GM18526 (cell line): ENCODE measurements around the gene FTL.

ENCODE experiments used
- POLR2A ChIP-seq: IDR thresholded peaks from 3 replicates; pipeline ENCODE4 v1.6.1; 2011; ENCODE audit not compliant: insufficient read length; ENCODE audit errors: extremely low read depth

FTL gene

DNA sequence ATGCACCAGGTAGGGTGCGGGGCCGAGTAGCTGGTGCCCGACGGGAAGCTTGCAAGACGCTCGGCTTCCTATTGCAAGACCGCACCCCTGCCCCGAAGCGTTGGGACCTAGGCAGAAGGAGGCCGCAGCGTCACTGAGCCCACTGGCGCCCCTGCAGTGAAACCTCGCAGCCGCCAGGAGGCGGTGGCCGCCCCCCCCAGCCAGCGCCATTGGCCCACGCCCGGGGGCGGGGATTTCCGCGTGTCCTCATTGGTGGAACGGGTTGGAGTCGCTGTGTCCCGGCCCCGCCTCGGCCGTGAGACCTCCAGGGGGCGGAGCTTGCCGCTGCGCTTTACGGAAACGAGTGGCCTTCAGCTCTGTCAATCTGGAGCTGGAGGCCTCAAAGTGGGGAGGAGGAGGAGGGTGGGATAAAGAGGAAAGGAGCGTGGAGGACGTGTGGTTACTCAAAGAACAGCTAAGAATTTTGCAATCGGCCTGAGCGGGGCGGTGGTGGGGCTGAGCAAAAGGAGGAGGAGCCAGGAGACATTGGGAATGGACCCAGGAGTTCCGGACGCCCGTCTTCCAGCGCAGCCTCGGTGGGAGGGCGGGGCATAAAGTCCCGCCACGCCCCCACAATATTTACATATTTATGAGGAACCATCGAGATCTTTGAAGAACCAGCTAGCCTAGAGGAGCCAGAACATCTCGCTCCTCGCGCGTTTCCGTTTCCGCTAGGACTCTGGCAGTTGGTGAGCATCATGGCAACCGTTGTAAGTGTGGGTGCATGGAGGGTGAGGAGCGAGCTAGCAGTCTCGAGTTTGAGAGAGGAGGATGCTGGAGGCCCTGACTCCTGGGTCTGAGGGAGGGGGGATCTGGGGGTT is 28.3 kb downstream of the FTL start, which contains the start of the genes GYS1 and RUVBL2:
TSS of gene GYS1 (minus strand) at position 135 of the 860 bp plus-strand sequence. CDS start 197 bp downstream, outside the sequence.
TSS of gene RUVBL2 (plus strand) at position 713 of the 860 bp plus-strand sequence. CDS start at position 738, 25 bp downstream.
- peak; percentile 89 for TF ChIP-seq POLR2A

DNA sequence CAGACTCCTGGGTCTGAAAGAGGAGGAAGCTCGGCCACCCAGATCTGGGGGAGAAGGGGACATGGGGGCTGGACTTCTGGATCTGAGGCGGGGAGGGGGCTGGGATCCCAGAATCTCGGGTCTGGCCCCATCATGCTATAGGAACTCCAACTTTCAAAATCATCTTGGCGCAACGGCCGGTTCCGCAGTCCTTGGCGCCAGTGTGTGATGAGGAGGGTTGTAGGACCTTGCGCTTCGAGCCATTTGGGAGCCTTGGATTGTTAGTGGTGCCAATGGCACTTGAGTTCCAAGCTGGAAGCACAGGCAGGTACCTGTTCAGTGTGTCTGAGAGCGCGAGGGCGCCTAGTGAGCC is 28.9 kb downstream of the FTL start:
- TF ChIP-seq POLR2A: no peak

DNA sequence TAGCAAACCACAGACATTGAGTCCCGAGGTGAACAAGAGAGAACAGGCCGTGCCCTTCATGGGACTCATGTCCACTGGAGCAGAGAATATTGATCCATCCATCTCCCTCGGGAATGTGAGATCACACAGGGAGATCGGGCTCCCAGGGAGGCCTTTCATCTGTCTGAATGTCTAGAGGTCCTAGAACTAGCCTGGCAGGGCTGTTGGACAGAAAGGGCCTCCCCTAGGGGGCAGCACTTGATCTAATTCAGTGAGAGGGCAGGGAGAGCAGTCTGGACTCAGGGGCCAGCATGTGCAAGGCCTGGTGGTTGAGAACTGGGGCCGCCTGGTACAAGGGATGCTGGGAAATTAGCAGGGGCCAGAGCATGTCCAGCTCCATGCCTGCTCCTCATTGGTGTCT is 32.9 kb downstream of the FTL start:
- TF ChIP-seq POLR2A: no peak

DNA sequence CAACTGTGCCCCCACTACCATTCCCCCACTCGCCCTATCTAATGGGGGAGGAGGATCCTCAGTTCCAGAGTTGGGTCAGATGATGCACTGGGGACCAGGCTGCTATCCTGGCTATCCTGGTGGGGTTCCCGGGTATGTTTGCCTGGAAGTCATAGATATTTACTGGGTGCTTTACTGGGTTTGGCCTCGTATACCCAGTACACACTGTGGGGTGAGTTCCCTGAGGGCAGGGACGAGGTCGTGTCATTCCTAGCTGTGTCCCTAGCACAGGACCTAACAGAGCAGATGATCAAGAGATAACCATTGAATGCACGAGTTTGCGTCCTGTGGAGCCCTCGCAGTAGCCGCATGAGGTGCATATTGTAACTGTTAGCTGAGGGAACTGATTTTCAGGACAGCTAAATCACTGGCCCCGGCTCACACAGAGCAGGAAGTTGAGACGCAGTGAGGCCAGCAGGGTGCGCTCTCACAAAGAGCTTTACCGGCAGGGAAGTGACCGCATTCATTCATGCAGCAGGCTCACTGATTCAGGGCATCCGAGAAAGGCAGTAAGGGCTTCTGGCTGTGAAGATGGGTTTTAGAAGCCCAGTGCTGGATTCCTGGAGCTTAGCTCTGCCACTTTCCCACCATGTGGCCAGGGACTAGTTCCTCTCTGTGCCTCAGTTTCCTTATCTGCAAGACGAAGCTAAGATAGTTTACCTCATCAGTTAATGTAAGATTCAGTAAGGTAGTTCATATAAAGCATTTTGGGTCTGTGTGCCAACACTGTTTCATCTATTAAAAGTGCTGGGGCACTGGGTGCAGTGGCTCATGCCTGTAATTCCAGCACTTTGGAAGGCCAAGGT is 34.6 kb downstream of the FTL start:
- no peak for TF ChIP-seq POLR2A

DNA sequence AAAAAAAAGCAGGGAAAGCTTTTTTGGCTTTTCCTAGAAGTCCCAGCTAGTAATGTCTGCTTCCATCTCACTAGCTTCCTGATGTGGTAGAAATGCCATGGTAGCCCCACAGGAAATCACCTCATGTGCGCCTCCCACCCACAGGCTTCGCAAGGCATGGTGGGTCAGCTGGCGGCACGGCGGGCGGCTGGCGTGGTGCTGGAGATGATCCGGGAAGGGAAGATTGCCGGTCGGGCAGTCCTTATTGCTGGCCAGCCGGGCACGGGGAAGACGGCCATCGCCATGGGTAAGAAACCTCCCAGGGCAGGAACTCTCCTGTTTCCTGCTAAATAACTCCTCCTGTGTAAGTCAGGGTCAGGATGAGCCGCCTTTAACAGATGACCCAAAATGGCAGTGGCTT is 39.0 kb downstream of the FTL start:
- no peak for TF ChIP-seq POLR2A

DNA sequence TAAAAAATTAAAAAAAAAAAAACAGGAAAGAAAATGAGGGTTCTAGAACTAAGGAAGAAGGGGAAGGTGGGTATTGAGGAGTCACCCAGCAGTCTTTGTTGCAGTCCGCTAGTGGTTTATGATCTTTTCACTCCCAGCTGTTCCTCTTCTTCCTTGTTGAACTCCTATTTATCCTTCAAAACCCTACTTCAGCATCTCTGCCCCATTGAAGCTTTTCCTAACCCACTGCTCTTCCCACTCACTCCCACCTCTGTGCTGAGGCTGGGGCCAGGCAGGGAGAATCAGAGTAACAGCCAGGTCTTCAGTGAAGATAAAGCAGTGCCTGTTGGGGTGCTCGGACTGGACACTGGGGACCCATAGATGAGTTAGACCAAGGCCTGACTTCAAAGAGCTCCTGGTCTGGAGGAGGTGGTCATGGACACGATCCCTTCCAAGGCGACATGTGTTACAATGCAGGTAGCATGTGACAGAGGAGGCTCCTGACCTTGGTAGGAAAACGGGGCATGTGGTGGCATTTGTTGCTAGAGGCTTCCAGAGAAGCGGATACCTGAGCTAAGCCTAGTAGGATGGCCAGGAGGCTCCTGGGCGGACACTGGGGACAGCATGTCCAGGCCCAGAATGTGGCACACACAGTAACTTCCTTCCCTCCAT is 40.0 kb downstream of the FTL start:
- TF ChIP-seq POLR2A: no peak

DNA sequence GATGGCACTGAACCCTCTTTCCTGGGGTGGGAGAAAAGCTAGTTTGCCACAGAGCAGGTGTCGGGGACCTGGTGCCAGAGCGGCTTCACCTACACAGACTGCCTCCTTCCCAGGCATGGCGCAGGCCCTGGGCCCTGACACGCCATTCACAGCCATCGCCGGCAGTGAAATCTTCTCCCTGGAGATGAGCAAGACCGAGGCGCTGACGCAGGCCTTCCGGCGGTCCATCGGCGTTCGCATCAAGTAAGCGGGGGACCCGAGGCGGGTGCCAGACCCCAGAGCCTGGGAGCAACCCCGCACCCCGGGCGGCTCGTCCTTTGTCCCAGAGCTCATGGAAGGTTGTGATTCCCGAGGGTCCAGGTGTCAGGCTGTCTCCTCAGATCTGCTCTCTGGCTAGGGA is 41.8 kb downstream of the FTL start:
- no peak for TF ChIP-seq POLR2A

DNA sequence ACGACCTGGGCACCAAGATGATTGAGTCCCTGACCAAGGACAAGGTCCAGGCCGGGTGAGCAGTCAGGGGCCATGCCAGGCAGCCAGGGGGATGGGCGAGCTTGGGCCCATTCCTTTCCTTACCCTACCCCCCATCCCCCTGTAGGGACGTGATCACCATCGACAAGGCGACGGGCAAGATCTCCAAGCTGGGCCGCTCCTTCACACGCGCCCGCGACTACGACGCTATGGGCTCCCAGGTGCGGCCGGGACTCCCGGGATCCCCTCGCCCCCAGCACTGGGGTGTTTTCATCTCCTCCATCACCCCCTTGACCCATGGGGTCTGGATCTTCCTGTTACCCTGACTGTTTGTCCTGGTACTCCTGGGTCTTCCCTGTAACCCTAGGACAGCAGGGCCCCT is 44.7 kb downstream of the FTL start:
- no peak for TF ChIP-seq POLR2A

DNA sequence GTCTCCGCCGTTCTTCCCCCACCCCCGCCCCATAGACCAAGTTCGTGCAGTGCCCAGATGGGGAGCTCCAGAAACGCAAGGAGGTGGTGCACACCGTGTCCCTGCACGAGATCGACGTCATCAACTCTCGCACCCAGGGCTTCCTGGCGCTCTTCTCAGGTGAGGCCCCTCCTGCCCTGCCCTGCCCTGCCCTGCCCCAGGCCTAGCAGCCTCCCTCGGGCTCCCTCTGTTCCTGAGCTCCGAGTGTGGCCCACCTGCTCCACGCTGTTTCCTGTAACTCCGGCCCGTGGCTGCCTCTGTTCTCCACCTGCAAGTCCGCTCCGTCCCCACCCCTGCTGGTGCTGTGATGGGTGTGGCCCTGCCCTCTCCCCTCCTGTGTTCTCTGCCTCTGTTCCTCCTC is 45.3 kb downstream of the FTL start:
- no peak for TF ChIP-seq POLR2A

DNA sequence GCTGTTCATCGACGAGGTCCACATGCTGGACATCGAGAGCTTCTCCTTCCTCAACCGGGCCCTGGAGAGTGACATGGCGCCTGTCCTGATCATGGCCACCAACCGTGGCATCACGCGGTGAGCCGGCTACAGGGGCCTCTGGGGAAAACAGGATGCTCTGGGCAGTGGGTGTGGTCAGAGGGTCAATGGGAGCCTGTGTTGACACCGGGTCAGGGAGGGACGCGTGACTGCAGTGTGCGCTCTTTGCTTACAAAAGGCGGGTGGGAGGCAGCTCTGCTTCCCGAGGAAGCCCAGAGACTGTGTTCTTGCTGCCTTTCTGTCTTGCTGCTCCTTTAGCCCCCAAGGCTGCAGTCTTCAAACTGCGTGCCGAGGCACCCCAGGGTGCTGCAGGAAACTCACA is 46.1 kb downstream of the FTL start:
- no peak for TF ChIP-seq POLR2A

DNA sequence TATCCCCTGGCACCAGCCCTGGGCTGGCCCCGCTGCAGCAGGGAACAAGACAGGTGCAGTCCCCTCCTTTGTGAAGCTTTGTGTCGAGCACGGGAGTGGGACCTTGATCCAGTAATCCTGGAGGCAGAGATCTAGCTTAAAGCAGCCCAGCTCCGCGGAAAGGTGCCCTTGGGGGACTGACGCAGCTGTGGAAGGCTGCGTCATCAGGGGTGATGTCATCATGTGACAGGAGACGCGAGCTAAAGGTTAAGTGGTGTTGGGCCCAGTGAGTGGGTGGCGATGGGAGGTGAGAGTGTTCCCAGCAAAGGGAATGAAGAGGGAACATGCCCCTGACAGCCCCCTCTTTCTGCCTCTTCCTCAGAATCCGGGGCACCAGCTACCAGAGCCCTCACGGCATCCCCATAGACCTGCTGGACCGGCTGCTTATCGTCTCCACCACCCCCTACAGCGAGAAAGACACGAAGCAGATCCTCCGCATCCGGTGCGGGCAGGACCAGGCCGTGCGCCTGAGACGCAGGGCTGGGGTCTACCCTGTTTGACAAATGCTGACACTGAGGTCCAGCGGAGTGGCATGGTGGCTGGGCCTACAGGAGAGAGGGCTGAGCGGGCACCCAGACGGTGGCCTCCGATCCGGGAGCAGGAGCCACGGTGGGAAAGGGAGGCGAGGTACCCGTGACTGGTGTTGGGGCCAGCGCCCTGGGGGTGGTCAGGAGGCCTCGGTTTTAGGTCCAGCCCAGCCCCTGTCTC is 49.2 kb downstream of the FTL start:
- TF ChIP-seq POLR2A: no peak

DNA sequence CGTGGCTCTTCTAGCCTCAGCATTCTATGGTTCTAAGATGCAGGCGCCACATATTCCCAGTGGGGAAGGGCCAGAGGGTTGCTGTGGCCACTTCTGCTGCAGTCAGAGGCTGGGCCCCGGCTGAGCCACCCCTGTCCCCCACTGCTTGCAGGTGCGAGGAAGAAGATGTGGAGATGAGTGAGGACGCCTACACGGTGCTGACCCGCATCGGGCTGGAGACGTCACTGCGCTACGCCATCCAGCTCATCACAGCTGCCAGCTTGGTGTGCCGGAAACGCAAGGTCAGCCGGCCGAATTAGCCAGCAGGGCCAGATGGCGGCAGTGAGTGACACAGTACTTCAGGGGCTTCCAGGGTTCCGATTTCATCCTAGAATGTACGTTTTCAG is 49.8 kb downstream of the FTL start:
- no peak for TF ChIP-seq POLR2A

DNA sequence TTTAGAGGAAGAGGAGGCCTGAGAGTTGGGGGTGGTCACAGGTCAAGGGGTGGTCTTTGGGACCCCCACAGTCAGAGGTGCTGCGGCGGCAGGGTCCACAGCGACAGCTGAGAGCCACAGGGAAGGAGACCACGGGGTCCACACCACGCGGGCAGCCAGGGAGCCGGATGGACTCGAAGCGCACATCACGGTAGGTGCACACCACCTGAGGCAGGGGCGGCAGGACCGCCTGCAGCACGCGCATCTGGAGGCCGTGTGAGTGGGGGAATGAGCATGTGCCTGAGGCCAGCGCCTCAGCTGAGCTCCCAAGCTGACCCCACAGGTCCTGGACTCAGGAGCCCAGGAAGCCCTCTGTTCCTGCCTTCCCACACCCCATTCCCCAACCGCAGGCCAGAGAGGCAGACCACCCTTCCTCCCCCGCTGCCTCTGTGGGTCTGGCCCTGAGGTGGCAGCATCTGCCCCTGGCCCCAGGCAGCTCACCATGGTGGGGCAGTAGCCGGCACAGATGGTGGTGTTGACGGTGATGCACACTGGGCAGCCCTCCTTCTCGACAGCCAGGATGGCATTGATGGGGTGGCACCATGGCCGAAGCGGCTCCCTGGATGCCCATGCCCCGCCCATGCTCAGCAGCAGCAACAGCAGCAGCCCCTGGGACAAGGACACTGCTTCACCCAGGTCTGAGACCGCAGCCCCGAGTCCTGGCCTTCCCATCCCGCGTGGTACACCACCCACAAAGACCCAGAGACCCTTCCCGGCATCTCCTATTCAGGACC is 51.1 kb downstream of the FTL start:
- no peak for TF ChIP-seq POLR2A
